GM12878 (cell line): Measurements from ENCODE around the gene SPG21. TPM values are rescaled to one million over a fixed set of nuclear protein-coding genes. Genes with fewer than 3 reads are reported as not detected.

Experiments used
- ATF7 ChIP-seq: fragments of 450-650 bp; IDR thresholded peaks from 2 replicates; pipeline ENCODE4 v1.6.1; 2016; ENCODE audit warnings: low read depth, mild to moderate bottlenecking
- BACH1 ChIP-seq: fragments of 450-650 bp; IDR thresholded peaks from 2 replicates; pipeline ENCODE4 v1.6.1; 2017; ENCODE audit warnings: mild to moderate bottlenecking, borderline replicate concordance
- BCL11A ChIP-seq: IDR thresholded peaks from 2 replicates; pipeline ENCODE4 v1.6.1; 2011; ENCODE audit warnings: low read depth, low read length
- CHD1 ChIP-seq: IDR thresholded peaks from 2 replicates; pipeline ENCODE4 v1.6.1; 2012; ENCODE audit warnings: low read depth, low read length, improper control_type of control experiment
- DPF2 ChIP-seq: fragments of 450-650 bp; IDR thresholded peaks from 2 replicates; pipeline ENCODE4 v1.6.1; 2017; ENCODE audit warnings: mild to moderate bottlenecking
- FOXK2 ChIP-seq: fragments of 450-650 bp; IDR thresholded peaks from 2 replicates; pipeline ENCODE4 v1.6.1; 2017; ENCODE audit warnings: mild to moderate bottlenecking, moderate library complexity
- HCFC1 ChIP-seq: fragments of 150-350 bp; IDR thresholded peaks from 2 replicates; pipeline ENCODE4 v1.6.1; 2014; ENCODE audit warnings: low read length
- HDGF ChIP-seq: fragments of 450-650 bp; IDR thresholded peaks from 2 replicates; pipeline ENCODE4 v1.6.1; 2016; ENCODE audit warnings: antibody characterized with exemption
- IKZF1 ChIP-seq: fragments of 450-650 bp; conservative IDR thresholded peaks from 2 replicates; pipeline ENCODE4 v1.6.1; 2017; ENCODE audit warnings: antibody characterized with exemption, mild to moderate bottlenecking
- IKZF2 ChIP-seq, 2 experiments: fragments of 450-650 bp; IDR thresholded peaks; 2 replicates each; pipeline ENCODE4 v1.6.1; 2017; ENCODE audit warnings: mild to moderate bottlenecking in 2 of 2, moderate library complexity in 2 of 2
- KDM1A ChIP-seq: fragments of 200-600 bp; sonication (generic); IDR thresholded peaks from 2 replicates; pipeline ENCODE4 v1.6.1; 2016; ENCODE audit warnings: borderline replicate concordance
- MEF2A ChIP-seq: IDR thresholded peaks from 2 replicates; pipeline ENCODE4 v1.6.1; 2011; ENCODE audit warnings: low read depth, mild to moderate bottlenecking, low read length, moderate library complexity; ENCODE audit not compliant: insufficient read depth
- NR2C2 ChIP-seq: IDR thresholded peaks from 2 replicates; pipeline ENCODE4 v1.6.1; 2011; ENCODE audit warnings: borderline replicate concordance, low read depth; ENCODE audit not compliant: control insufficient read depth, insufficient read length
- PAX5 ChIP-seq: IDR thresholded peaks from 2 replicates; pipeline ENCODE4 v1.6.1; 2011; ENCODE audit warnings: low read depth, low read length, borderline replicate concordance
- SMC3 ChIP-seq: IDR thresholded peaks from 2 replicates; pipeline ENCODE4 v1.6.1; 2011; ENCODE audit warnings: low read length, improper control_type of control experiment, borderline replicate concordance
- TBL1XR1 ChIP-seq: IDR thresholded peaks from 2 replicates; pipeline ENCODE4 v1.6.1; 2012; ENCODE audit warnings: low read depth, low read length, improper control_type of control experiment
- polyA plus RNA-seq, 11 experiments: library from polyadenylated mRNA; depleted of rRNA in 4 of 11; unstranded in 6 of 11; stranded (reverse) in 5 of 11; fragments of >200 nt; fragmentation: Nextera tagmentation in 4 of 11; fragmentation: Illumina TruSeq in 1 of 11; extraction: Ambion mirVana in 4 of 11; extraction: Trizol in 1 of 11; gene quantifications; 1 replicate in 1 of 11; 2 replicates in 10 of 11; pipeline versions ENCODE4 v1.2.1 to v1.2.3, GENCODE V29; 2011 to 2016; ENCODE audit warnings: inconsistent platforms in 2 of 11, missing spikeins in 2 of 11, low read depth in 1 of 11
- total RNA-seq, 4 experiments: library from RNA; depleted of rRNA in 3 of 4; stranded (reverse); fragments of >200 nt in 3 of 4; fragmentation: Illumina TruSeq in 1 of 4; extraction: Trizol in 1 of 4; gene quantifications; 2 replicates each; pipeline versions ENCODE4 v1.2.1 to v1.2.3, GENCODE V29; 2013 to 2021
- TF ChIP-seq, protein P1 (sequence below), 3 experiments: IDR thresholded peaks in 2 of 3; conservative IDR thresholded peaks in 1 of 3; 2 replicates each; pipeline ENCODE4 v1.5.1; 2011; ENCODE audit warnings: low read depth in 3 of 3, low read length in 3 of 3, mild to moderate bottlenecking in 3 of 3, control low read depth in 2 of 3, moderate library complexity in 2 of 3, inconsistent platforms in 1 of 3, mixed read lengths in 1 of 3; ENCODE audit not compliant: control insufficient read depth in 2 of 3, insufficient read depth in 1 of 3; ENCODE audit errors: extremely low read depth in 1 of 3
- TF ChIP-seq, protein P2 (sequence below): fragments of 150-350 bp; IDR thresholded peaks from 2 replicates; pipeline ENCODE4 v1.6.1; 2016; ENCODE audit warnings: low read depth, low read length
- TF ChIP-seq, protein P3 (sequence below): IDR thresholded peaks from 2 replicates; pipeline ENCODE4 v1.6.1; 2012; ENCODE audit warnings: low read length, inconsistent platforms
- TF ChIP-seq, protein P4 (sequence below): IDR thresholded peaks from 2 replicates; pipeline ENCODE4 v1.6.1; 2012; ENCODE audit warnings: mild to moderate bottlenecking, low read depth, low read length

The SPG21 gene
- total and polyA plus RNA-seq, 10 of the 15 experiments (the other 5 are each of a cell fraction or from before 2014, with no cell fraction given) = 25.5 to 116 (median 68.0) TPM

DNA sequence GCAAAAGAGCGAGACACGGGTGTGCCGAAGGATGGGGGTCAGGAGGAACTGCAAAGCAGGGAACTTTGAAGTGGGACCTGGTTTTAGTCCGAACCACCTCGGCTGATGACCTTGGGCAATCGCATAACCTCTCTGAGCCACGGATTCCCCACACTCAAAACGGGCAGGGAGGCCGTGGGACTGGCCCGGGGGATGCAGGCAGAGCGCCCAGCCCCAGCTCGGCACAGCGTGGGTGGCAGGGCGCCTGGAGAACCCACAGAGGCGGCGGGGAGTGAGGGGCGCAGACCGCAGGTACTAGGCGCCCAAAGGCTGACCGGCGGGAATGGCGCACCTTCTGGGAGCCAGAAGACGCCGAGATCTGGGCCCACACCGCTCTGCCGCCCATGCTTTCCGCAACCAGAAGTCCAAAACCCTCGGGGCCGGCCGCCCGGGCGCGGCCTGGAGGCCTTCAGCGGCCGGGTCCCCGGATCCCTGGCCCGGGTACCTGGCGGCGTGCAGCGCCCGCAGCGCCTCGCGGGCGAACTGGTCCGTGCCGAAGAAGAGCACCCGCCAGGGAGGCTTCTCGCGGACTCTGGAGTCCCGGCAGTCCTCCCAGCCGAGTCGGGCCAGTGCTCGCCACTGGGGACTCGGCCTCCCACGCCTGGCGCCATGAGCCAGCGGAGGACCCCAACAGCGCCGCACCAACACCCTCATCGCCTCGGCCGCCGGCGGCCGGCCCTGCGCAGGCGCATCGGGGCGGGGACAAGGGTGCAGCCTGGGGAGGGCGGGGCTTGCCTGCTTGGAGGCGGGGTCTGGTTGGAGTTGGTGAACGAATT is 39.4 kb upstream of the SPG21 start, which contains the start of gene MTFMT (continued):
- TF ChIP-seq, protein P1, sequence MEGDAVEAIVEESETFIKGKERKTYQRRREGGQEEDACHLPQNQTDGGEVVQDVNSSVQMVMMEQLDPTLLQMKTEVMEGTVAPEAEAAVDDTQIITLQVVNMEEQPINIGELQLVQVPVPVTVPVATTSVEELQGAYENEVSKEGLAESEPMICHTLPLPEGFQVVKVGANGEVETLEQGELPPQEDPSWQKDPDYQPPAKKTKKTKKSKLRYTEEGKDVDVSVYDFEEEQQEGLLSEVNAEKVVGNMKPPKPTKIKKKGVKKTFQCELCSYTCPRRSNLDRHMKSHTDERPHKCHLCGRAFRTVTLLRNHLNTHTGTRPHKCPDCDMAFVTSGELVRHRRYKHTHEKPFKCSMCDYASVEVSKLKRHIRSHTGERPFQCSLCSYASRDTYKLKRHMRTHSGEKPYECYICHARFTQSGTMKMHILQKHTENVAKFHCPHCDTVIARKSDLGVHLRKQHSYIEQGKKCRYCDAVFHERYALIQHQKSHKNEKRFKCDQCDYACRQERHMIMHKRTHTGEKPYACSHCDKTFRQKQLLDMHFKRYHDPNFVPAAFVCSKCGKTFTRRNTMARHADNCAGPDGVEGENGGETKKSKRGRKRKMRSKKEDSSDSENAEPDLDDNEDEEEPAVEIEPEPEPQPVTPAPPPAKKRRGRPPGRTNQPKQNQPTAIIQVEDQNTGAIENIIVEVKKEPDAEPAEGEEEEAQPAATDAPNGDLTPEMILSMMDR (IDR thresholded peaks at IDR 0.05 in 2 of 3, conservative IDR thresholded peaks at IDR 0.05 in 1 of 3; ENCODE audit: control insufficient read depth in 2 of 3, extremely low read depth in 1 of 3, insufficient read depth in 1 of 3, low read depth in 3 of 3, low read length in 3 of 3) = no peak
- no peak for TF ChIP-seq TBL1XR1
- 0 out of 2 replicates have a peak, but pooled peaks have one; percentile 17 for TF ChIP-seq PAX5
- TF ChIP-seq, protein P2, sequence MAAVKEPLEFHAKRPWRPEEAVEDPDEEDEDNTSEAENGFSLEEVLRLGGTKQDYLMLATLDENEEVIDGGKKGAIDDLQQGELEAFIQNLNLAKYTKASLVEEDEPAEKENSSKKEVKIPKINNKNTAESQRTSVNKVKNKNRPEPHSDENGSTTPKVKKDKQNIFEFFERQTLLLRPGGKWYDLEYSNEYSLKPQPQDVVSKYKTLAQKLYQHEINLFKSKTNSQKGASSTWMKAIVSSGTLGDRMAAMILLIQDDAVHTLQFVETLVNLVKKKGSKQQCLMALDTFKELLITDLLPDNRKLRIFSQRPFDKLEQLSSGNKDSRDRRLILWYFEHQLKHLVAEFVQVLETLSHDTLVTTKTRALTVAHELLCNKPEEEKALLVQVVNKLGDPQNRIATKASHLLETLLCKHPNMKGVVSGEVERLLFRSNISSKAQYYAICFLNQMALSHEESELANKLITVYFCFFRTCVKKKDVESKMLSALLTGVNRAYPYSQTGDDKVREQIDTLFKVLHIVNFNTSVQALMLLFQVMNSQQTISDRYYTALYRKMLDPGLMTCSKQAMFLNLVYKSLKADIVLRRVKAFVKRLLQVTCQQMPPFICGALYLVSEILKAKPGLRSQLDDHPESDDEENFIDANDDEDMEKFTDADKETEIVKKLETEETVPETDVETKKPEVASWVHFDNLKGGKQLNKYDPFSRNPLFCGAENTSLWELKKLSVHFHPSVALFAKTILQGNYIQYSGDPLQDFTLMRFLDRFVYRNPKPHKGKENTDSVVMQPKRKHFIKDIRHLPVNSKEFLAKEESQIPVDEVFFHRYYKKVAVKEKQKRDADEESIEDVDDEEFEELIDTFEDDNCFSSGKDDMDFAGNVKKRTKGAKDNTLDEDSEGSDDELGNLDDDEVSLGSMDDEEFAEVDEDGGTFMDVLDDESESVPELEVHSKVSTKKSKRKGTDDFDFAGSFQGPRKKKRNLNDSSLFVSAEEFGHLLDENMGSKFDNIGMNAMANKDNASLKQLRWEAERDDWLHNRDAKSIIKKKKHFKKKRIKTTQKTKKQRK = no peak
- TF ChIP-seq DPF2 = peak; percentile 72
- peak; percentile 82 for TF ChIP-seq BACH1
- TF ChIP-seq, protein P3, sequence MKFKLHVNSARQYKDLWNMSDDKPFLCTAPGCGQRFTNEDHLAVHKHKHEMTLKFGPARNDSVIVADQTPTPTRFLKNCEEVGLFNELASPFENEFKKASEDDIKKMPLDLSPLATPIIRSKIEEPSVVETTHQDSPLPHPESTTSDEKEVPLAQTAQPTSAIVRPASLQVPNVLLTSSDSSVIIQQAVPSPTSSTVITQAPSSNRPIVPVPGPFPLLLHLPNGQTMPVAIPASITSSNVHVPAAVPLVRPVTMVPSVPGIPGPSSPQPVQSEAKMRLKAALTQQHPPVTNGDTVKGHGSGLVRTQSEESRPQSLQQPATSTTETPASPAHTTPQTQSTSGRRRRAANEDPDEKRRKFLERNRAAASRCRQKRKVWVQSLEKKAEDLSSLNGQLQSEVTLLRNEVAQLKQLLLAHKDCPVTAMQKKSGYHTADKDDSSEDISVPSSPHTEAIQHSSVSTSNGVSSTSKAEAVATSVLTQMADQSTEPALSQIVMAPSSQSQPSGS = no peak
- no peak for TF ChIP-seq IKZF2 (IDR thresholded peaks at IDR 0.05)
- no peak for TF ChIP-seq NR2C2
- TF ChIP-seq MEF2A = no peak
- no peak for TF ChIP-seq CHD1
- no peak for TF ChIP-seq KDM1A
- no peak for TF ChIP-seq FOXK2
- TF ChIP-seq ATF7 = no peak
- no peak for TF ChIP-seq SMC3
- TF ChIP-seq HDGF = no peak
- TF ChIP-seq IKZF1 = peak; percentile 80
- TF ChIP-seq BCL11A = no peak
- no peak for TF ChIP-seq HCFC1
- TF ChIP-seq, protein P4, sequence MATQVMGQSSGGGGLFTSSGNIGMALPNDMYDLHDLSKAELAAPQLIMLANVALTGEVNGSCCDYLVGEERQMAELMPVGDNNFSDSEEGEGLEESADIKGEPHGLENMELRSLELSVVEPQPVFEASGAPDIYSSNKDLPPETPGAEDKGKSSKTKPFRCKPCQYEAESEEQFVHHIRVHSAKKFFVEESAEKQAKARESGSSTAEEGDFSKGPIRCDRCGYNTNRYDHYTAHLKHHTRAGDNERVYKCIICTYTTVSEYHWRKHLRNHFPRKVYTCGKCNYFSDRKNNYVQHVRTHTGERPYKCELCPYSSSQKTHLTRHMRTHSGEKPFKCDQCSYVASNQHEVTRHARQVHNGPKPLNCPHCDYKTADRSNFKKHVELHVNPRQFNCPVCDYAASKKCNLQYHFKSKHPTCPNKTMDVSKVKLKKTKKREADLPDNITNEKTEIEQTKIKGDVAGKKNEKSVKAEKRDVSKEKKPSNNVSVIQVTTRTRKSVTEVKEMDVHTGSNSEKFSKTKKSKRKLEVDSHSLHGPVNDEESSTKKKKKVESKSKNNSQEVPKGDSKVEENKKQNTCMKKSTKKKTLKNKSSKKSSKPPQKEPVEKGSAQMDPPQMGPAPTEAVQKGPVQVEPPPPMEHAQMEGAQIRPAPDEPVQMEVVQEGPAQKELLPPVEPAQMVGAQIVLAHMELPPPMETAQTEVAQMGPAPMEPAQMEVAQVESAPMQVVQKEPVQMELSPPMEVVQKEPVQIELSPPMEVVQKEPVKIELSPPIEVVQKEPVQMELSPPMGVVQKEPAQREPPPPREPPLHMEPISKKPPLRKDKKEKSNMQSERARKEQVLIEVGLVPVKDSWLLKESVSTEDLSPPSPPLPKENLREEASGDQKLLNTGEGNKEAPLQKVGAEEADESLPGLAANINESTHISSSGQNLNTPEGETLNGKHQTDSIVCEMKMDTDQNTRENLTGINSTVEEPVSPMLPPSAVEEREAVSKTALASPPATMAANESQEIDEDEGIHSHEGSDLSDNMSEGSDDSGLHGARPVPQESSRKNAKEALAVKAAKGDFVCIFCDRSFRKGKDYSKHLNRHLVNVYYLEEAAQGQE = no peak
